Measurements from ENCODE around the gene UBE4B.

DNA sequence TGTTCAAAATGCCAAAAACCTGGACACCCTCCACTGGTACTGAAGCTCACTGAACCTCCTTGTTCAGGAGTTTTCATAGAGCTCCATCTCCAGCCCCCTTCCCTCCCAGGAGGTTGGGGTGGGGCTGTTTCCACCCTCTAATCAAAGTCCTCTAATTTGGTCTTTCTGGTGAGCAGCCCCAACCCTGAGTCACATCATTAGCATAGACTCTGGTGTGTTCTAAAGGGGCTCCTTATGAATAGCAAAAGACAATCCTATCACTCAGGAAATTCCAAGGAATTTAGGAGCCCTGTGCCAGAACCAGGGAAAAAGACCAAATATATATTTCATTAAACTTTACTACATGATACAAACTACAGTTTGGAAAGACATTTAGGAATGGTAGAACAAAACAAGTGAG, 13.2 kb upstream of the UBE4B start:
- TF ChIP-seq RAD21 (IDR thresholded peaks at IDR 0.05; ENCODE audit: low read depth): no peak
- no peak for TF ChIP-seq JUND (IDR thresholded peaks at IDR 0.05)
- no peak for TF ChIP-seq CEBPB (IDR thresholded peaks at IDR 0.05; ENCODE audit: low read depth)
- TF ChIP-seq, protein P1, sequence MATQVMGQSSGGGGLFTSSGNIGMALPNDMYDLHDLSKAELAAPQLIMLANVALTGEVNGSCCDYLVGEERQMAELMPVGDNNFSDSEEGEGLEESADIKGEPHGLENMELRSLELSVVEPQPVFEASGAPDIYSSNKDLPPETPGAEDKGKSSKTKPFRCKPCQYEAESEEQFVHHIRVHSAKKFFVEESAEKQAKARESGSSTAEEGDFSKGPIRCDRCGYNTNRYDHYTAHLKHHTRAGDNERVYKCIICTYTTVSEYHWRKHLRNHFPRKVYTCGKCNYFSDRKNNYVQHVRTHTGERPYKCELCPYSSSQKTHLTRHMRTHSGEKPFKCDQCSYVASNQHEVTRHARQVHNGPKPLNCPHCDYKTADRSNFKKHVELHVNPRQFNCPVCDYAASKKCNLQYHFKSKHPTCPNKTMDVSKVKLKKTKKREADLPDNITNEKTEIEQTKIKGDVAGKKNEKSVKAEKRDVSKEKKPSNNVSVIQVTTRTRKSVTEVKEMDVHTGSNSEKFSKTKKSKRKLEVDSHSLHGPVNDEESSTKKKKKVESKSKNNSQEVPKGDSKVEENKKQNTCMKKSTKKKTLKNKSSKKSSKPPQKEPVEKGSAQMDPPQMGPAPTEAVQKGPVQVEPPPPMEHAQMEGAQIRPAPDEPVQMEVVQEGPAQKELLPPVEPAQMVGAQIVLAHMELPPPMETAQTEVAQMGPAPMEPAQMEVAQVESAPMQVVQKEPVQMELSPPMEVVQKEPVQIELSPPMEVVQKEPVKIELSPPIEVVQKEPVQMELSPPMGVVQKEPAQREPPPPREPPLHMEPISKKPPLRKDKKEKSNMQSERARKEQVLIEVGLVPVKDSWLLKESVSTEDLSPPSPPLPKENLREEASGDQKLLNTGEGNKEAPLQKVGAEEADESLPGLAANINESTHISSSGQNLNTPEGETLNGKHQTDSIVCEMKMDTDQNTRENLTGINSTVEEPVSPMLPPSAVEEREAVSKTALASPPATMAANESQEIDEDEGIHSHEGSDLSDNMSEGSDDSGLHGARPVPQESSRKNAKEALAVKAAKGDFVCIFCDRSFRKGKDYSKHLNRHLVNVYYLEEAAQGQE (IDR thresholded peaks at IDR 0.05; ENCODE audit: low read depth): no peak
- no peak for TF ChIP-seq CTCF (IDR thresholded peaks at IDR 0.05 in 2 of 3, conservative IDR thresholded peaks at IDR 0.05 in 1 of 3; ENCODE audit: borderline replicate concordance in 1 of 3, insufficient read depth in 1 of 3, low read depth in 2 of 3, low read length in 2 of 3)
- TF ChIP-seq ATF3 (IDR thresholded peaks at IDR 0.05): no peak
- no peak for TF ChIP-seq ELF1 (IDR thresholded peaks at IDR 0.05; ENCODE audit: borderline replicate concordance, low read depth)
